ENCODE results near the gene HOXD8. TPM values are rescaled to one million over a fixed set of nuclear protein-coding genes. Genes with fewer than 3 reads are reported as not detected.

Gene HOXD8
- total and polyA plus RNA-seq, 10 of the 15 experiments (the other 5 are each of a cell fraction or from before 2014, with no cell fraction given), result not detected

- ChIA-PET POLR2A (no interaction called here), RAD21 (ENCODE audit: unreplicated experiment) (interaction anchor here (1.5 to 2.4 kb wide), 3 partner anchors 422 to 1016 kb away, joined by 4 to 8 read pairs (median 7); no protein-coding TSS in a partner anchor), SMC1A (ENCODE audit: uncharacterized antibody, unreplicated experiment) (interaction anchor here (0.7 to 3.2 kb wide), 12 partner anchors 10 to 1029 kb away, joined by 3 to 13 read pairs (median 4); no protein-coding TSS in a partner anchor), CTCF (interaction anchor here (0.7 to 3.4 kb wide), 15 partner anchors 8 to 1215 kb away, joined by 3 to 36 read pairs (median 7); no protein-coding TSS in a partner anchor)
- no peaks in the 10 kb centered on the region for H3K4me1 ChIP-seq (ENCODE audit: control insufficient read depth, insufficient read depth, low read length)
- no peak for FAIRE-seq
- intact Hi-C loops (cut with micrococcal nuclease; ENCODE audit: unreplicated experiment), result no loop called here
- TF ChIP-seq SUZ12 (IDR thresholded peaks at IDR 0.05; ENCODE audit: unreplicated experiment), result peak; percentile 34
- TF ChIP-seq MEF2B (IDR thresholded peaks at IDR 0.05; ENCODE audit: partially characterized antibody, poor library complexity, severe bottlenecking), result no peak
- TF ChIP-seq, protein P1, sequence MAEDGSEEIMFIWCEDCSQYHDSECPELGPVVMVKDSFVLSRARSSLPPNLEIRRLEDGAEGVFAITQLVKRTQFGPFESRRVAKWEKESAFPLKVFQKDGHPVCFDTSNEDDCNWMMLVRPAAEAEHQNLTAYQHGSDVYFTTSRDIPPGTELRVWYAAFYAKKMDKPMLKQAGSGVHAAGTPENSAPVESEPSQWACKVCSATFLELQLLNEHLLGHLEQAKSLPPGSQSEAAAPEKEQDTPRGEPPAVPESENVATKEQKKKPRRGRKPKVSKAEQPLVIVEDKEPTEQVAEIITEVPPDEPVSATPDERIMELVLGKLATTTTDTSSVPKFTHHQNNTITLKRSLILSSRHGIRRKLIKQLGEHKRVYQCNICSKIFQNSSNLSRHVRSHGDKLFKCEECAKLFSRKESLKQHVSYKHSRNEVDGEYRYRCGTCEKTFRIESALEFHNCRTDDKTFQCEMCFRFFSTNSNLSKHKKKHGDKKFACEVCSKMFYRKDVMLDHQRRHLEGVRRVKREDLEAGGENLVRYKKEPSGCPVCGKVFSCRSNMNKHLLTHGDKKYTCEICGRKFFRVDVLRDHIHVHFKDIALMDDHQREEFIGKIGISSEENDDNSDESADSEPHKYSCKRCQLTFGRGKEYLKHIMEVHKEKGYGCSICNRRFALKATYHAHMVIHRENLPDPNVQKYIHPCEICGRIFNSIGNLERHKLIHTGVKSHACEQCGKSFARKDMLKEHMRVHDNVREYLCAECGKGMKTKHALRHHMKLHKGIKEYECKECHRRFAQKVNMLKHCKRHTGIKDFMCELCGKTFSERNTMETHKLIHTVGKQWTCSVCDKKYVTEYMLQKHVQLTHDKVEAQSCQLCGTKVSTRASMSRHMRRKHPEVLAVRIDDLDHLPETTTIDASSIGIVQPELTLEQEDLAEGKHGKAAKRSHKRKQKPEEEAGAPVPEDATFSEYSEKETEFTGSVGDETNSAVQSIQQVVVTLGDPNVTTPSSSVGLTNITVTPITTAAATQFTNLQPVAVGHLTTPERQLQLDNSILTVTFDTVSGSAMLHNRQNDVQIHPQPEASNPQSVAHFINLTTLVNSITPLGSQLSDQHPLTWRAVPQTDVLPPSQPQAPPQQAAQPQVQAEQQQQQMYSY (CRISPR knock-in tag; IDR thresholded peaks at IDR 0.05), result no peak
- peaks cover 10 to 32% of the 10 kb centered on the region in 2 experiments for H3K27me3 ChIP-seq (replicated peaks in 1 of 2; ENCODE audit: control insufficient read depth in 2 of 2, insufficient read depth in 2 of 2, low read length in 1 of 2)
- no peak overlapping the region for H3K27ac ChIP-seq (ENCODE audit: control insufficient read depth, insufficient read depth)
- H3K4me2 ChIP-seq (ENCODE audit: control insufficient read depth, insufficient read depth), result no peak overlapping the region
- H3K79me2 ChIP-seq (ENCODE audit: control insufficient read depth, insufficient read depth, low read length), result no peaks in the 10 kb centered on the region
- peaks cover 1% of the 10 kb centered on the region; the same call in 2 of the 3 replicates for H3K9me3 ChIP-seq (replicated peaks; ENCODE audit: control insufficient read depth, insufficient read depth, low read length)
- peak overlapping the region; percentile 6; the same call in 1 of the 2 replicates for H3K4me3 ChIP-seq
- no peak overlapping the region for H2AFZ ChIP-seq (ENCODE audit: control insufficient read depth, low read depth, low read length)
- 25% methylated on average over 30 of the region's 33 CpGs for WGBS (ENCODE audit: insufficient coverage, insufficient replicate concordance, low lambda C conversion rate, missing lambda C conversion rate)
- no peak overlapping the region for H3K9ac ChIP-seq (ENCODE audit: control insufficient read depth, insufficient read depth, low read length)
- BruUV-seq (replicated peaks), result no TSS peak
- no peak for DNase-seq (ENCODE audit: low read depth, low spot score)
- H4K20me1 ChIP-seq (ENCODE audit: control insufficient read depth, insufficient read depth), result no peaks in the 10 kb centered on the region
- in situ Hi-C loops (cut with MboI), result loop anchor here (25.0 kb wide), 1 partner anchor 1205 kb away; no protein-coding TSS in a partner anchor
- ATAC-seq, result no peak
- H3K36me3 ChIP-seq (ENCODE audit: control insufficient read depth in 2 of 2, insufficient read depth in 2 of 2, low read length in 1 of 2), result no peaks in the 10 kb centered on the region
Measured at GRCh38 chr2:176132205-176133171, 3.0 kb downstream of the HOXD8 start.
